BJ (cell line): ENCODE results near the gene TPT1. TPM values are rescaled to one million over a fixed set of nuclear protein-coding genes. Genes with fewer than 3 reads are reported as not detected.
"Not testable (repeated sequence)": the region's sequence is repeated elsewhere in the genome, so short reads cannot be mapped to it uniquely, and the experiment has no call there.

Experiments
- CTCF ChIA-PET: fragments of 350-600 bp; formaldehyde crosslinking; extraction: SDS; loops from one replicate; lab custom pipeline; 2021; ENCODE audit warnings: antibody characterized with exemption, inconsistent platforms; lab: Yijun Ruan, JAX
- POLR2A ChIA-PET: fragments of 300-600 bp; sonication (Branson Sonifier 250); formaldehyde crosslinking; extraction: SDS; loops from one replicate; lab custom pipeline; 2021; ENCODE audit warnings: antibody characterized with exemption; lab: Charles Lee
- DNase-seq: peaks from one replicate; pipeline ENCODE4 v3.0.0-alpha.2; 2011; ENCODE audit warnings: low read depth
- H3K27me3 ChIP-seq: 2 replicates; pipeline ENCODE4 v1.6.0; 2011; ENCODE audit warnings: low read length; ENCODE audit not compliant: control insufficient read depth, insufficient read depth
- H3K36me3 ChIP-seq: 2 replicates; pipeline ENCODE4 v1.5.1; 2011; ENCODE audit warnings: low read length; ENCODE audit not compliant: control insufficient read depth, insufficient read depth
- H3K4me3 ChIP-seq: 2 replicates; pipeline ENCODE4 v1.5.1; 2011; ENCODE audit warnings: low read depth, mild to moderate bottlenecking, control low read depth, low read length
- CTCF ChIP-seq: IDR thresholded peaks from 2 replicates; pipeline ENCODE4 v1.5.1; 2011; ENCODE audit warnings: low read depth, mild to moderate bottlenecking, control low read depth, inconsistent platforms, low read length, moderate library complexity; ENCODE audit not compliant: insufficient read depth
- polyA plus RNA-seq: library from polyadenylated mRNA; depleted of rRNA; stranded (reverse); fragments of >200 nt; gene quantifications from 2 replicates; pipeline ENCODE4 v1.2.3, GENCODE V29; 2011

The TPT1 gene
- polyA plus RNA-seq, 1 experiment = 2,445 TPM

GRCh38 chr13:45350152-45350551 lies 9.2 kb upstream of the TPT1 start:
- no peak for DNase-seq
- no peak for TF ChIP-seq CTCF
- Histone ChIP-seq H3K36me3 (peaks cover 4% of the 10 kb centered on the region), H3K4me3 (no peak overlapping the region), H3K27me3 (no peaks in the 10 kb centered on the region)
- ChIA-PET POLR2A (interaction anchor here (0.6 kb wide), 1 partner anchor 360 kb away, joined by 11 read pairs; no protein-coding TSS in a partner anchor), CTCF (interaction anchor here (1.0 to 1.4 kb wide), 2 partner anchors 18 to 21 kb away, joined by 3 to 5 read pairs; no protein-coding TSS in a partner anchor)

GRCh38 chr13:45349438-45349837 lies 8.5 kb upstream of the TPT1 start:
- Histone ChIP-seq H3K4me3 (no peak overlapping the region), H3K36me3 (peaks cover 4% of the 10 kb centered on the region), H3K27me3 (no peaks in the 10 kb centered on the region)
- ChIA-PET CTCF (interaction anchor here (0.6 to 1.4 kb wide), 4 partner anchors 17 to 45 kb away, joined by 3 to 5 read pairs (median 3); no protein-coding TSS in a partner anchor), POLR2A (interaction anchor here (0.6 kb wide), 1 partner anchor 359 kb away, joined by 11 read pairs; no protein-coding TSS in a partner anchor)
- no peak for DNase-seq
- TF ChIP-seq CTCF = no peak

GRCh38 chr13:45344064-45344463 lies 3.1 kb upstream of the TPT1 start:
- H3K27me3 ChIP-seq, H3K4me3 ChIP-seq, H3K36me3 ChIP-seq, CTCF ChIA-PET, POLR2A ChIA-PET, DNase-seq: not testable (repeated sequence)

- H3K36me3 ChIP-seq, H3K27me3 ChIP-seq, POLR2A ChIA-PET, DNase-seq, CTCF ChIA-PET, H3K4me3 ChIP-seq: not testable (repeated sequence)
Measured at GRCh38 chr13:45343102-45343501, 2.1 kb upstream of the TPT1 start.

GRCh38 chr13:45342668-45343067 lies 1.7 kb upstream of the TPT1 start:
- H3K27me3 ChIP-seq, CTCF ChIA-PET, DNase-seq, POLR2A ChIA-PET, H3K4me3 ChIP-seq: not testable (repeated sequence)
- peaks cover 11% of the 10 kb centered on the region for H3K36me3 ChIP-seq

GRCh38 chr13:45341799-45342500 lies 967 bp upstream of the TPT1 start:
- no peak for DNase-seq
- no peak for TF ChIP-seq CTCF
- CTCF ChIA-PET = interaction anchor here (1.2 to 1.4 kb wide), 2 partner anchors 29 to 53 kb away, joined by 3 to 5 read pairs; no protein-coding TSS in a partner anchor
- Histone ChIP-seq H3K36me3 (peaks cover 13% of the 10 kb centered on the region), H3K27me3 (no peaks in the 10 kb centered on the region), H3K4me3 (peak overlapping the region; percentile 91)
- POLR2A ChIA-PET = interaction anchor here (0.5 to 1.4 kb wide), 3 partner anchors 9 to 76 kb away, joined by 4 to 5 read pairs (median 4); partner anchors contain the start of gene SLC25A30
